HG02642 (cell line): Measurements from ENCODE around the gene ABTB2.
"Not testable (repeated sequence)": the region's sequence is repeated elsewhere in the genome, so short reads cannot be mapped to it uniquely, and the experiment has no call there.

ENCODE experiments used
- ATAC-seq: cut with Tn5 transposase; IDR thresholded peaks from one replicate; pipeline ENCODE4 v1.9.1; 2021; ENCODE audit warnings: mild to moderate bottlenecking; ENCODE audit not compliant: unreplicated experiment, poor library complexity

The ABTB2 gene

GRCh38 chr11:34199525-34199924 is 158.3 kb downstream of the ABTB2 start:
- no peak for ATAC-seq

GRCh38 chr11:34198523-34198922 is 159.3 kb downstream of the ABTB2 start:
- ATAC-seq = no peak

- ATAC-seq = no peak
These were observed 160.6 kb downstream of the ABTB2 start for GRCh38 chr11:34197256-34197655.

- no peak for ATAC-seq
These were observed 163.1 kb downstream of the ABTB2 start for GRCh38 chr11:34194576-34195335.

GRCh38 chr11:34192481-34193401 is 165.1 kb downstream of the ABTB2 start:
- ATAC-seq = no peak

- ATAC-seq = no peak
These were observed 166.2 kb downstream of the ABTB2 start for GRCh38 chr11:34191578-34191977.

- ATAC-seq = no peak
These were observed 167.3 kb downstream of the ABTB2 start for GRCh38 chr11:34190192-34191139.

- no peak for ATAC-seq
These were observed 168.6 kb downstream of the ABTB2 start for GRCh38 chr11:34189191-34189590.

- no peak for ATAC-seq
These were observed 169.6 kb downstream of the ABTB2 start for GRCh38 chr11:34188181-34188580.

- ATAC-seq = no peak
These were observed 171.6 kb downstream of the ABTB2 start for GRCh38 chr11:34185926-34186841.

- ATAC-seq = no peak
These were observed 173.2 kb downstream of the ABTB2 start for GRCh38 chr11:34184505-34185015.

- ATAC-seq = no peak
These were observed 173.9 kb downstream of the ABTB2 start for GRCh38 chr11:34183848-34184391.

- ATAC-seq = no peak
These were observed 174.7 kb downstream of the ABTB2 start for GRCh38 chr11:34182921-34183685.

GRCh38 chr11:34182425-34182824 is 175.4 kb downstream of the ABTB2 start:
- ATAC-seq = no peak

GRCh38 chr11:34181856-34182405 is 175.9 kb downstream of the ABTB2 start:
- ATAC-seq = no peak

- no peak for ATAC-seq
These were observed 176.6 kb downstream of the ABTB2 start for GRCh38 chr11:34181251-34181650.

GRCh38 chr11:34180814-34181165 is 177.0 kb downstream of the ABTB2 start:
- ATAC-seq = not testable (repeated sequence)
